Panc1 (cell line): ENCODE results near the gene KDM3B.

Experiments used
- CTCF ChIP-seq: fragments of 450-650 bp; IDR thresholded peaks from 2 replicates; pipeline ENCODE4 v1.5.1; 2017; ENCODE audit warnings: mild to moderate bottlenecking
- POLR2AphosphoS5 ChIP-seq: IDR thresholded peaks from 2 replicates; pipeline ENCODE4 v1.6.1; 2012; ENCODE audit warnings: mild to moderate bottlenecking, low read depth, low read length, moderate library complexity
- REST ChIP-seq, 2 experiments: IDR thresholded peaks; 2 replicates each; pipeline ENCODE4 v1.6.1; 2011 to 2012; ENCODE audit warnings: low read depth in 2 of 2, control low read depth in 1 of 2, low read length in 1 of 2, mild to moderate bottlenecking in 1 of 2, moderate library complexity in 1 of 2; ENCODE audit not compliant: insufficient read depth in 1 of 2
- TCF7L2 ChIP-seq: IDR thresholded peaks from 2 replicates; pipeline ENCODE4 v1.6.1; 2011; ENCODE audit warnings: mild to moderate bottlenecking, low read depth, low read length, inconsistent platforms

GRCh38 chr5:138438724-138439476, 86.4 kb downstream of the KDM3B start, which contains the start of gene REEP2:
- no peak for TF ChIP-seq CTCF
- peak; percentile 58; the same call in 1 of the 2 replicates for TF ChIP-seq POLR2AphosphoS5
- no peak for TF ChIP-seq REST (IDR thresholded peaks at IDR 0.05; ENCODE audit: insufficient read depth in 1 of 2, low read depth in 2 of 2, low read length in 1 of 2)
- no peak for TF ChIP-seq TCF7L2
